OCI-LY3 (cell line): Measurements from ENCODE around the gene SNRPD1.
A peak's percentile ranks its signal among the peaks of the same experiment; 100 is the strongest.

Experiments
- CTCF ChIP-seq: fragments of 200-600, 300-600 bp; sonication (generic); IDR thresholded peaks from 2 replicates; pipeline ENCODE4 v1.5.1; 2014; ENCODE audit warnings: antibody characterized with exemption, low read length, low read depth
- EZH2phosphoT487 ChIP-seq: fragments of 200-600 bp; shearing (Covaris generic); IDR thresholded peaks from 2 replicates; pipeline ENCODE4 v1.6.1; 2018; ENCODE audit warnings: antibody characterized with exemption, mixed run types, low read depth

- TF ChIP-seq CTCF (peak; percentile 81), EZH2phosphoT487 (no peak)
Measured at GRCh38 chr18:21612125-21613039, at the start of gene SNRPD1.
